ENCODE measurements around the gene NAB1.

DNA sequence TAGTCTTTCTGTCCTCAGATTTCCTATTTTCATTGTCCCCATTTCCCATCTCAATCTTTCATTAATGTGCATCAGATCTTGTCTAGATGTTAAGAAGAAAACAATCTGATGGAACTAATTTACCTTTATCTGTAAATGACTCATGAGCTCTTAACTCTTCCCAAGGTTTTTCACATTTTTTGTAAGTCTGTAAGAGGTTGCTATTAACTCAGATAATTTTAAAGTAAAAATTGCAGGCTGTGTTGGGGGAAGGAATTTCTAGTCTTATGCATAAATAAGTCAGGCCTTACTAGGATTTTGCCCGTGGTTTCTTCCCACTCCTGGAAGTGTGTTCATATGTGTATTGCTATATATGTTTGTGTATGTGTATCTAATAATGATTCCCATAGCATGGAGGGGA is 4.3 kb downstream of the NAB1 start:
- TF ChIP-seq GATA2 (IDR thresholded peaks at IDR 0.05; ENCODE audit: low read depth, low read length): no peak
- no peak for TF ChIP-seq GATA3 (IDR thresholded peaks at IDR 0.05; ENCODE audit: low read depth, low read length)

All from SH-SY5Y (cell line).